Natural killer cell (primary cell): ENCODE results near the gene RD3L. TPM values are rescaled to one million over a fixed set of nuclear protein-coding genes. Genes with fewer than 3 reads are reported as not detected.

Experiments
- ATAC-seq, 3 donors: fragments of 150-1000 bp in 2 of 3; fragments of 200-7000 bp in 1 of 3; cut with Tn5 transposase; 1 replicate in 1 of 3; 2 replicates in 2 of 3; pipeline ENCODE4 v1.10.0; 2021; ENCODE audit warnings: mild to moderate bottlenecking in 2 of 3, moderate library complexity in 2 of 3
- DNase-seq, 2 donors: peaks; one replicate each; pipeline versions ENCODE4 v3.0.0 to v3.0.0-alpha.2; 2013 to 2021; ENCODE audit warnings: mixed read lengths in 1 of 2
- H3K27ac ChIP-seq: one replicate; pipeline ENCODE4 v1.5.1; 2013; ENCODE audit warnings: mild to moderate bottlenecking, low read length
- H3K27me3 ChIP-seq: one replicate; pipeline ENCODE4 v1.6.1; 2013; ENCODE audit warnings: low read length; ENCODE audit not compliant: control insufficient read depth, insufficient read depth
- H3K36me3 ChIP-seq: one replicate; pipeline ENCODE4 v1.6.1; 2013; ENCODE audit warnings: low read length; ENCODE audit not compliant: control insufficient read depth, insufficient read depth
- H3K4me1 ChIP-seq: one replicate; pipeline ENCODE4 v1.6.1; 2013; ENCODE audit warnings: low read length; ENCODE audit not compliant: control insufficient read depth, insufficient read depth
- H3K4me3 ChIP-seq: one replicate; pipeline ENCODE4 v1.5.1; 2013; ENCODE audit warnings: low read length
- H3K9me3 ChIP-seq: one replicate; pipeline ENCODE4 v1.6.1; 2013; ENCODE audit warnings: low read length; ENCODE audit not compliant: control insufficient read depth, insufficient read depth
- H3K27ac Mint-ChIP-seq, 2 donors: one replicate each; pipeline ENCODE4 v1.8.0; 2022; ENCODE audit warnings: mild to moderate bottlenecking in 2 of 2, mixed read lengths in 2 of 2, moderate library complexity in 1 of 2
- H3K27me3 Mint-ChIP-seq, 2 donors: one replicate each; pipeline ENCODE4 v1.8.0; 2022; ENCODE audit warnings: low read depth in 2 of 2, mixed read lengths in 2 of 2
- H3K36me3 Mint-ChIP-seq: one replicate; pipeline ENCODE4 v1.8.0; 2022; ENCODE audit warnings: mixed read lengths
- H3K4me1 Mint-ChIP-seq, 2 donors: one replicate each; pipeline ENCODE4 v1.8.0; 2022; ENCODE audit warnings: mixed read lengths in 2 of 2
- H3K4me3 Mint-ChIP-seq: one replicate; pipeline ENCODE4 v1.8.0; 2022; ENCODE audit warnings: mild to moderate bottlenecking, moderate library complexity, mixed read lengths
- H3K9me3 Mint-ChIP-seq, 2 donors: one replicate each; pipeline ENCODE4 v1.8.0; 2022; ENCODE audit warnings: mixed read lengths in 2 of 2
- WGBS: methylation state at CpG from one replicate; pipeline ENCODE4 v1.1.7; 2013; ENCODE audit warnings: missing lambda C conversion rate; ENCODE audit not compliant: insufficient coverage; 5-methylcytosine and 5-hydroxymethylcytosine counted together
- intact Hi-C: fragments of 100-400 bp; cut with micrococcal nuclease; formaldehyde crosslinking; loops from one replicate; pipeline ENCODE4 v1.14.2; 2022
- total RNA-seq, 4 donors: library from RNA; stranded (reverse); fragments of 120-200 nt in 1 of 4; gene quantifications; one replicate each; pipeline versions ENCODE4 v1.2.3 to v1.2.4, GENCODE V29; 2013 to 2022
- TF ChIP-seq, protein P1 (sequence below): fragments of 200-600 bp; IDR thresholded peaks from one replicate; pipeline ENCODE4 v1.8.0; 2022; ENCODE audit warnings: antibody characterized with exemption

RD3L gene
- total RNA-seq, 3 donors from 2014 or later (not counting 1 experiment from before 2014, with no cell fraction given) = not detected

DNA sequence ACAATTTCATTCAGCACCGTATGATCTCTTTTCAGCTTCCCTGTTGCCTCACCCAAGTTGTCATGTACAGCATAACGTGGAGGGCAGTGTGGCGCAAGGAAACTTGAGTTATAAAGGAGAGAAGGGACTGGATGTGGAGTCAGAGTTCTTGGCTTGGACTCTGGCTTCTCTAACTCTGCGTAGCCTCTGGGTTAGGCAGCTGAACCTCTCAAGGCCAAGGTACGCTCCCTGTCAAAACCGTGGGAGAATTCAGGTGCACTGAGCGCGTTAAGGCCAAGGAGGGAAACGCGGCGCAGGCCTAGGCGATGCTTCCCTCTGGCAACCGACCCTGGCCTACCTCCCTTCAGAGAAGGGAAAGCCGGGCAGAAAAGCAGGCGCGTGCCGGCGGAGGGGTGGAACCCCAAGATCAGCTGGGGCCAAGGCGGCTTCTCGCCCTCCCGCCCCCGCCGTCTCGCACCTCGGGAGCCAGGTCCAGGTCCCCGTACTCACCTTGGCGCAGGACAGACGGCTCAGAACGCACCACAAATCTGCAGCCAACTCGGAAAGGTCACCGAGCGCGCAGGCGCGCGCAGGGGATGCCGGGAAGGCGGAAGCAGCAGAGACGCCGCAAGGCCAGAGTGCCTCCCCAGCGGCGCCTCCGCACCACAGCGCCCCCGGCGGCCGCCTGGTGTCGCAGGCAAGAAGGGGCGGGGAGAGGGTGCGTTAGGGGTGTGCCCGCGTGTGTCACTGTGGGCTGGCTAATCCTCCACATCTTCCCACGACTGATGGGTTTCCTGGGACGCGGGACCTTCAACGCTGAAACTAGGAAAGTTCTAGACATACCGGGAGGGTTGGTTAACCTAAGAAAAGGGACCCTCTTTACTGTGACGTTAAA is 21.1 kb downstream of the RD3L start:
- Histone ChIP-seq H3K36me3 (peaks cover 2% of the 10 kb centered on the region), H3K27ac (peak overlapping the region; percentile 42), H3K4me3 (peak overlapping the region; percentile 71), H3K27me3 (no peaks in the 10 kb centered on the region), H3K9me3 (no peaks in the 10 kb centered on the region), H3K4me1 (peaks cover 15% of the 10 kb centered on the region)
- peaks cover 0 to 7% of the 10 kb centered on the region in 2 donors for H3K27me3 Mint-ChIP-seq
- no peaks in the 10 kb centered on the region for H3K9me3 Mint-ChIP-seq
- intact Hi-C loops = no loop called here
- ATAC-seq (peak; percentile 99 to 100 (median 99)), DNase-seq (peak; percentile 97)
- H3K36me3 Mint-ChIP-seq = no peaks in the 10 kb centered on the region
- peaks cover 5 to 28% of the 10 kb centered on the region in 2 donors for H3K4me1 Mint-ChIP-seq
- peak overlapping the region; percentile 91 for H3K4me3 Mint-ChIP-seq
- peak overlapping the region; percentile 81 to 83 for H3K27ac Mint-ChIP-seq
- WGBS = under 1% methylated on average over 58 of the region's 58 CpGs
- TF ChIP-seq, protein P1, sequence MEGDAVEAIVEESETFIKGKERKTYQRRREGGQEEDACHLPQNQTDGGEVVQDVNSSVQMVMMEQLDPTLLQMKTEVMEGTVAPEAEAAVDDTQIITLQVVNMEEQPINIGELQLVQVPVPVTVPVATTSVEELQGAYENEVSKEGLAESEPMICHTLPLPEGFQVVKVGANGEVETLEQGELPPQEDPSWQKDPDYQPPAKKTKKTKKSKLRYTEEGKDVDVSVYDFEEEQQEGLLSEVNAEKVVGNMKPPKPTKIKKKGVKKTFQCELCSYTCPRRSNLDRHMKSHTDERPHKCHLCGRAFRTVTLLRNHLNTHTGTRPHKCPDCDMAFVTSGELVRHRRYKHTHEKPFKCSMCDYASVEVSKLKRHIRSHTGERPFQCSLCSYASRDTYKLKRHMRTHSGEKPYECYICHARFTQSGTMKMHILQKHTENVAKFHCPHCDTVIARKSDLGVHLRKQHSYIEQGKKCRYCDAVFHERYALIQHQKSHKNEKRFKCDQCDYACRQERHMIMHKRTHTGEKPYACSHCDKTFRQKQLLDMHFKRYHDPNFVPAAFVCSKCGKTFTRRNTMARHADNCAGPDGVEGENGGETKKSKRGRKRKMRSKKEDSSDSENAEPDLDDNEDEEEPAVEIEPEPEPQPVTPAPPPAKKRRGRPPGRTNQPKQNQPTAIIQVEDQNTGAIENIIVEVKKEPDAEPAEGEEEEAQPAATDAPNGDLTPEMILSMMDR = peak; percentile 98

DNA sequence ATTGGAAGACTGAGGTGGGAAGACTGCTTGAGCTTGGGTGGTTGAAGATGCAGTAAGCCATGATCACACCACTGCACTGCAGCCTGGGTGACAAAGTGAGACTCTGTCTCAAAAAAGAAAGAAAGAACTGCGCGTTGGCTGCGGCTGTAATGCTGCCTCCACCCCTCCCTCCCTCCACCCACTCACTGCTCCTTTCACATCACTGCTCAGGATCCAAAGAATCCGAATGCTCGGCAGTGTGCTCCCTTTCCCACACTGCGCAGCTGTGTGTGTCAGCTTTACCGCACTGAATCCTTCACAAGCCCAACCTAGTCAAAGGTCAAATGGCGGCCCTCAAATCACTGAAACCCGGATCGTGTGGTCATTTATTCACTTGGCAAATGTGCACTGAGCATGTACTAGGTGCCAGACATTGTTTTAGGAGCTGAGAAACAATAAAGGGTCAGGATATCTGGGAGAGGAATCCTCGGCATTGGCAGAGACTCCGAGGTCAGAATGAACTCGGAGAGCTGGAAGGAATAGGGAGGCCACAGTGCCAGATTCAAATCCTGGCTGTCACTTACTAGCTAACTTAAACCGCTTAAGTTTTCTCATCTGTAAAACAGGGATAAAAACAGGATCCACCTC is 25.6 kb downstream of the RD3L start:
- no peak overlapping the region for H3K27ac Mint-ChIP-seq
- TF ChIP-seq, protein P1 = no peak
- peaks cover 27% of the 10 kb centered on the region for H3K36me3 ChIP-seq
- H3K4me1 Mint-ChIP-seq = peaks cover 5 to 40% of the 10 kb centered on the region in 2 donors
- no peaks in the 10 kb centered on the region for H3K27me3 Mint-ChIP-seq
- H3K27me3 ChIP-seq = no peaks in the 10 kb centered on the region
- WGBS = 97% methylated on average over 13 of the region's 14 CpGs
- no peak overlapping the region for H3K4me3 ChIP-seq
- H3K36me3 Mint-ChIP-seq = peaks cover 7% of the 10 kb centered on the region
- peaks cover 13% of the 10 kb centered on the region for H3K4me1 ChIP-seq
- no peak overlapping the region for H3K4me3 Mint-ChIP-seq
- DNase-seq = no peak
- intact Hi-C loops = no loop called here
- ATAC-seq = no peak
- no peaks in the 10 kb centered on the region for H3K9me3 Mint-ChIP-seq
- no peaks in the 10 kb centered on the region for H3K9me3 ChIP-seq
- no peak overlapping the region for H3K27ac ChIP-seq

DNA sequence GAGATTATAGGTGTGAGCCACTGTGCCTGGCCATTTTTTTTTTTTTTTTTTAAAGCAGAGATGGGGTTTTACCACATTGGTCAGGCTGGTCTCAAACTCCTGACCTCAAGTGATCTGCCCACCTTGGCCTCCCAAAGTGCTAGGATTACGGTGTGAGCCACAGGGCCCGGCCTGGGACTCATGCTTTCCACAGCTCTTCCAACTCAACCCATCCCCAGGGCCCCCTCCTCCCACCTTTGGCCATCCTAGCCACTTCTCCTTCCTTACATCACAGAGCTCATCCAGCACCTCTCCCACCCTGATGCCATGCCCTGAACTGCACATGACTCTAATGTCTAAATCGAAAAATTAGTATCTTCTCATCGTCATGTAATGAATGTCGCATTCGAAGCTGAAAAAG is 26.7 kb downstream of the RD3L start:
- no peaks in the 10 kb centered on the region for H3K27me3 Mint-ChIP-seq
- peaks cover 2 to 35% of the 10 kb centered on the region in 2 donors for H3K4me1 Mint-ChIP-seq
- no peaks in the 10 kb centered on the region for H3K27me3 ChIP-seq
- H3K9me3 ChIP-seq = no peaks in the 10 kb centered on the region
- H3K9me3 Mint-ChIP-seq = no peaks in the 10 kb centered on the region
- no peak overlapping the region for H3K4me3 ChIP-seq
- no peak overlapping the region for H3K27ac ChIP-seq
- no peak for DNase-seq
- H3K4me1 ChIP-seq = peaks cover 6% of the 10 kb centered on the region
- TF ChIP-seq, protein P1 = no peak
- H3K27ac Mint-ChIP-seq = peak overlapping the region in 1 of 2 donors; percentile 85
- 76% methylated on average over 6 of the region's 6 CpGs for WGBS
- intact Hi-C loops = no loop called here
- H3K36me3 Mint-ChIP-seq = peaks cover 7% of the 10 kb centered on the region
- no peak for ATAC-seq
- peaks cover 33% of the 10 kb centered on the region for H3K36me3 ChIP-seq
- H3K4me3 Mint-ChIP-seq = no peak overlapping the region
